Measurements from ENCODE around the gene ZNF157.
"Not testable (repeated sequence)": the region's sequence is repeated elsewhere in the genome, so short reads cannot be mapped to it uniquely, and the experiment has no call there.

Gene ZNF157

DNA sequence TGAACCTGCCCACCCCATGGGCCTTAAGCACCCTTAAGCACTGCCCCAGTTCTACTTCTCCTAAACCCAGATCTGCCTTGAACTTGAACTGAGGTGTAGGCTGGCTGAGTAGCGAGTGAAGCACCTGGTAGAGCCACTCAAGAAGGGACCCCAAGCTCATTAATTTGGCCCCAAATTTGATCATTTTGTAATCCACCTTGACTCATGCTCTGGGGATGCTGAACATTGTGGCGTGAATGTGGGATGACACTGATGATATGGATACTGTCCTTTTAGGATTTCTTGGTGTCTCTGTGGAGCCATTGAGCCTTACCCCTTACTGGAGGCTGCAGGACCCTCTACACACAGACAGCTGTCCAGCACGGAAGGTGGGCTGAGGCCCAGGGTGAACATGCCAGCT, at the start of gene ZNF157:
ZNF157 (plus strand) TSS at position 301 of the 400 bp plus-strand sequence; CDS start at position 392, 91 bp downstream.
- no peak for FAIRE-seq

DNA sequence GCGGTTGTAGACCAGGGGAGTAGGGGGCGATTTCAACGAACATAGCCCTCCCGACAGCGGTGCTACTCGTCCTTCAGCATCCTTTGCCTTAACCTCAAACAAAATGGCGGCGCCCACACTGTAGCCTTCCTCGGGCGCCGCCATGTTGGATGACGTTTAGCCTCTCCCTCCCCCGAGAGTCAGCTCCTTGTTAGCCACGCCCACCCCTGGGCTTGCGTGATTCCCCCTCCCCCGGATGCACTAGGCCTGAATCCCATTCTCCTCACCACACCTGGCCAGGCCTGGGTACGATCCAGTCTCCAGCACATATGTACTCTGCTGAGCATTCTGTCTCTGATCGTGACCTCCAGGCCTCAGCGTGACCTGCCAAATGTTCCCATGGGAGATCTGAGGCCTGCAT, 49.0 kb upstream of the ZNF157 start:
- no peak for FAIRE-seq

DNA sequence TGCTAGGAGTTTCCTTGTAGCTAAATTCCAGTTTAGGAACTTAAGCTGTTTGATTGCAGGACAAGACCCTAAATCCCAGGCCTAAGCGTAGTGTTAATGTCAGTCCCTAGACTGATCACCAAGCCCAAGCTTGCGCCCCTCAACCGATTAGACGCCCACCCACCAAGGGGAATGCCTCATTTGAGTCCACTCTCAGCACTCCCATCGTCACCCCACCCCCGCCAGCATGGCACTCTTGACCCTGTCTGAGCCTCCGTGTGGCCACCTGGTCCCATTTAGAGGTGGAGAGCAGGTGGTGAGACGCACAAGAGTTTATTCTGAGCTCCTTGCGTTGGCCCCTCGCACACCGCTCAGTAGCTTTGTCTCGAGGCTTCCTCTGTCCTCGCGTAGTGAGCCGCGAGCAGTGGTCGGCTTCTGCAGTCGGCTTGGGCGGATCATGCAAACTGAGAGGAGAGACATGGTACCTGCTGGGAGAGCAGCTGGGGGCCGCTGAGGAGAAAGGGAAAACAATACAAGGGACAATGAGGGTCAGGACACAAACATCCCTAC, 48.5 kb upstream of the ZNF157 start:
- no peak for FAIRE-seq

DNA sequence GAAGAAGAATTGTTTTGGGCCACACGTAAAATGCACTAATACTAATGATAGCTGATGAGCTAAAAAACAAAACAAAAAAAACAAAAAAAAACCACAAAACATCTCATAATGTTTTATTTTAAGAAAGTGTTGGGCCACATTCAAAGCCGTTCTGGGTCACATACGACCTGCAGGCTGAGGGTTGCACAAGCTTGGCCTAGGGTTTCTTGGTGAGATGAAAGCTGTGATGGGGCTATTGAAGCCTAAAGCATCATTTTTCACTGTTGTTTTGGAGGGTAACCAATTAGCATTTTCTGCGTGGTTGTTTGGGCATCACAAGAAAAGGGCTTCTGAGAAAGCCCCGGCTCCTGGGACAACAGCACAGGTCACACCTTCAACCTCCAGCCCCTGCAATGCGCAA, 42.5 kb upstream of the ZNF157 start:
- FAIRE-seq = no peak

DNA sequence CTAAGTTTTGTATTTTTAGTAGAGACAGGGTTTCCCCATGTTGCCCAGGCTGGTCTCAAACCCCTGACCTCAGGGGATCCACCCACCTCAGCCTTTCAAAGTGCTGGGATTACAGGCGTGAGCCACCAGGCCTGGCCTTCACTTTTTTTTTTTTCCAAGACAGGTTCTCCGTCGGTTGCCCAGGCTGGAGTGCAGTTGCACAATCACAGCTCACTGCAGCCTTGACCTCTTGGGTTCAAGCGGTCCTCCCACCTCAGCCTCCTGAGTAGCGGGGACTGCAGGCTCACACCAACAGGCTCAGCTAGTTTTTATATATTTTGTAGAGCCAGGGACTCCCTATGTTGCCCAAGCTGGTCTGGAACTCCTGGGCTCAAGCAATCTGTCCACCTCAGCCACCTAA, 37.6 kb upstream of the ZNF157 start:
- not testable (repeated sequence) for FAIRE-seq

DNA sequence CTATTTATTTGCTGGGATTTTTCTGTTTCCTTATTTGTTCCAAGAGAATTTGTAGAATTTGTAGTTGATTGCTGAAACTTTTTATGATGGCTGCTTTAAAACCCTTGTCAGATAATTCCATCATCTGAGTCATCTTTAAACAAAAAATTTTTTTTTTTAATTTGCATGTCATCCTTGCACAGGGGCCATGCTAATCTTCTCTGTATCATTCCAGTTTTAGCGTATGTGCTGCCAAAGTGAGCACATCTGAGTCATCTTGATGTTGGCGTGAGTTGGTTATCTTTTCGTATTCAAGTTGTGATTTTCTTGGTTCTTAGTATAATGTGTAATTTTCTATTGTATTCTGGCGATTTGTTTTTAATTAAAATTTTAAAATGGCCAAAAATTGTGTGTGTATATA, 18.7 kb upstream of the ZNF157 start:
- no peak for FAIRE-seq

DNA sequence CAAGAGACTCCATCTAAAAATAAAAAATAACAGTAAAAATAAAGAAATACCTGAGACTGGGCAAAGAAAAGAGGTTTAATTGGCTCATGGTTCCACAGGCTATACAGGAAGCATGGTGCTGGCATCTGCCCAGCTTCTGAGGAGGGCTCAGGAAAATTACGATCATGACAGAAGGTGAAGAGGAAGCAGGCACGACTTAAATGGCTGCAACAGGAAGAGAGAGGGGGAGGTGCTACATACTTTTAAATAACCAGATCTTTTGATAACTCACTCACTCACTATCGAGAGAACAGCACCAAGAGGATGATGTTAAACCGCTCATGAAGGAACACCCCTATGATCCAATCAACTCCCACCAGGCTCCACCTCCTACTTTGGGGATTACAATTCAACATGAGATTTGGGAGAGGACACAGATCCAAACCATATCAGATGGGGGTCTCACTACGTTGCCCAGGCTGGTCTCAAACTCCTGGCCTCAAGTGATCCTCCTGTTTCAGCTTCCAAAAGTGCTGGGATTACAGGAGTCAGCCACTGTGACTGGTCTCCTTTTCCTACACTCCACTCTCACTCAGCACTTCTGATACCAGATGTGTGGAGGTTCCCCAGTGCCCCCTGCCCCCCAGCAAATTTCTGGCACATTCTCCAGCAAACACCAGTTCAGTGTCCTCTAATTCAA, 11.9 kb upstream of the ZNF157 start:
- no peak for FAIRE-seq

DNA sequence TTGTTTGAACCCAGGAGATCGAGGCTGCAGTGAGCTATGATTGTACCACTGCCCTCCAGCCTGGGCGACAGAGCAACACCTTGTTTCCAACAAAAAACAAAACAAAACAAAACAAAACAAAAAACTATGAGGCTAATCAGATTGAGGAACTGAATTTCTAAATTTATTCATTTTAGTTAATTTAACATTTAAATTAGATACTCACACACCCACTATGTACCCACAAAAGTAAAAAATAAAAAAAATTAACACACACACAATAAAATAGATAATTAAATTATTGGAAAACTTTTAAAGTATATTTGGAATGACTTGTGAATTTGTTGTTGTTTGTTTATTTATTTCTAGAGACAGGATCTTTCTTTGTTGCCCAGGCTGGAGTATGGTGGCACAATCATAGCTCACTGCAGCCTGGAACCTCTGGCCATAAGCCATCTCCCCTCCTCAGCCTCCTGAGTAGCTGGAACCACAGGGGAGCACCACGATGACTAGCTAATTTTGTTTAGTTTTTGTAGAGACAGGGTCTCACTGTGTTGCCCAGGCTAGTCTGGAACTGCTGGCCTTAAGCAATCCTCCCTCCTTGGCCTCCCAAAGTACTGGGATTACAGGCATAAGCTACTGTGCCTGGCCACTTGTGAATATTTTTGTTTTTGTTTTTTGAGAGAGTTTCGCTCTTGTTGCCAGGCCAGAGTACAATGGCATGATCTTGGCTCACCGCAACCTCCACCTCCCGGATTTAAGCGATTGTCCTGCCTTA, 9.8 kb upstream of the ZNF157 start:
- peak; percentile 58 for FAIRE-seq

DNA sequence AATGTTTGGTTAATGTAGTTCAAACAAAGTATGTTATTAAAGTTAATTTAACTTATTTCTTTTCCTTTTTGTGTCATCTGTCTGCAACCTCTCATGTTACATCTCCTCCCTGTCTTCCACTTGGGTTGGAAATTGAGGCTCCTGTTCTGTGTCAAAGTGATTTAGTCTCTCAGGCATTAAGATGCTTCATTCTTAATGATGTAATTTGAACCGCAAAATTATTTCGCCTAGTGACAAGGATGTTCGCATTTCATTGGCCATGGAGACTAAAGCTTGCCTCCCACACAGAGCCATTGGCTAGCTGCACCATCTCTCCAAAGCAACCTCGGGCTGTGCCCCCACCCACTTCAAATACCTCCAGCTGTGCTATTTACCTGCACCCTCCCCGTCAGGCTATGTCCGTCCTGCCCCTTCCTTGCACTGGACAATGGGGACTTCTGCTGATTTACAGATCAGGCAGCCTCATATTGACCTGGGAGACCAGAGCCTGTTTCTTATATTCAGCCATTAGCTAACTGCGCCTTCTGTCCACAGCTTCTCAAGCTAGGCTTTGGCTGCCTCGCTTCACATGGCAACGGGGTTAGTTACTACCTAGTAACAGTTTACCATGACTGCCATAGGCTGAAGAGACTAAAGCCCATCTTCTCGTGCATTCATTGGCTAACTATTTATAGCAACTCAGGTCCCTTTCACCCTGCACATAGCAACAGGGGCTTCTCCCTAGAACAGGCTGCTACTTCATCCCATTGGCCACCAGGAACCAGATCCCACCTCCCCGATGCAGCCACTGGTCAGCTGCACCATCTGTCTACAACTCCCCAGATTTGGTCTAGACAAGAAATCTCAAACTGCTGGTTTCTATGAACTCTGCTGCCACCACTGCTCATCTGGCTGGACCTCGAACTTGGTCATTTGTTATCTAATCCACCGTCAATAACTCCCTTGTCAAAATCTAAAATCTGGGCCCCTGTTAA, 8.6 kb upstream of the ZNF157 start:
- peak; percentile 83 for FAIRE-seq

DNA sequence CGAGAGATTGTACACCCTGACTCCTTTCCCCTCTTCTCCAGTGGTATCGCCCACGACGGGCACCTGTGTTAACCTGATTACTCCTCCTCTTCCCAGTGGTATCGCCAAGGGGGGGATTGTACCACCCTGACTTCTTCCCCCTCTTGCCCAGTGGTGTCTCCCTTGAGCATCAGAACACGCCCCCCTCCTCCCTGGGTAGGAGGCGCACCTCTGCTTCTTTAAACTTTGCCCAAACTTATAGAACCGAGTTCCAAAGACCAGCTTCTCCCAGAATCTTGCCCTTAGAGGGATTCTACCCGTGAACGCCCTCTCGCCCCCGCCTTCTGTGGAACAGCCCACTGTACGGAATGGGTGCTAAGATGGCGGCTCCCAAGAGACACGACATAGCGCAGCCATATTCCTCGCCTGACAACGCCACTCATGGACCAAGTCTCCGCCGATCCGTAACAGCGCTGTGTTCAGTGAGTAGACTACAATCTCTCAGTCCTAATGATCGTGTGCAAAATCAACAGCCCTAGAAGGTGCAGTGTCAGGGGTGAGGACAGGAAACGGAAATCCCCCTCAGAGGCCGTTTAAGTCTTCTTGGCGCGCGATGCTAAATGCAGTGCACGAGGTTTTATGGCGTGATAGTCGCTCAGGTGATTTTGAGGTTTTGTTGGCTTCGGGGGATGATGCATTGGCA, 4.2 kb upstream of the ZNF157 start:
- FAIRE-seq = no peak

DNA sequence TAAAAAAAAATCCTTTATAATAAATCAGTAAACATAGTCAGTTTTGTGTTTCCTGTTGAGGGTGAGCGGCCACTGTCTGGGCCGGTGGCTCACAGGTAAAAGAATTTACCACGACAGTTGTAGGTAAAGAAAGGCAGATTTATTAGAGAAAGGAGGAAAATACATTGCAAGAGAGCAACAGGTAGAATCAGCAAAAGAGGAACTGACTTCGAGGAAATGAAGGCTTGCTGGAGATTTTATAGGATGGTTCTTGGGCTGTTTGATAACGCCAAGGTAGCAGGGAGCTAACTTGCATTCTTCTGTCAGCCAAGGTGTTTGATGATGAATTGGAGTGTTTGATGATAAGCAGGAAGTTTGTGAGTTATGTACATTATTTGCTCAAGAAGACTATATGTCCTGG, 2.8 kb downstream of the ZNF157 start:
- FAIRE-seq = no peak

DNA sequence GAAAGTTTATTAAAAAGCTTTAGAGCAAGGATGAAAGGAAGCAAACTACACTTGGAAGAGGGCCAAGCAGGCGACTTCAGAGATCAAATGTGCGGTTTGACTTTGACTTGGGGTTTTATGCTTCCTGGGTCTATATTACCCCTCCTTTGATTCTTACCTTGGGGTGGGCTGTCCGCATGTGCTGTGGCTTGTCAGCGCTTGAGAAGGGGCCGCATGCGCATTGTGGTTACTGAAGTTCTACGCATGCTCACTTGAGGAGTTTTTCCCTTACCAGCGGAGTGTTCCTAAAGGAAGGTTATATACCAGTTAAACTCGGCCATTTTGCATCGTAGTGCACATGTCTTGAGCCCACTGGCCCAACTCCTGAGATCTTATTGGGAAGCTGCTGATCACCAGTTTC, 9.9 kb downstream of the ZNF157 start:
- FAIRE-seq = no peak

DNA sequence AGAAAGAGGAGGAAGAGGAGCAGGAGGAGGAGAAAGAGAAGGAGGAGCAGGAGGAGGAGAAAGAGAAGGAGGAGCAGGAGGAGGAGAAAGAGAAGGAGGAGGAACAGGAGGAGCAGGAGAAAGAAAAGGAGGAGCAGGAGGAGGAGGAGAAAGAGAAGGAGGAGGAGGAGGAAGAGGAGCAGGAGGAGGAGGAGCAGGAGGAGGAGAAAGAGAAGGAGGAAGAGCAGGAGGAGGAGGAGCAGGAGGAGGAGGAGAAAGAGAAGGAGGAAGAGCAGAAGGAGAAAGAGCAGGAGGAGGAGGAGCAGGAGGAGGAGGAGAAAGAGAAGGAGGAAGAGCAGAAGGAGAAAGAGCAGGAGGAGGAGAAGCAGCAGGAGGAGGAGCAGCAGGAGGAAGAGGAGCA, 10.5 kb downstream of the ZNF157 start:
- not testable (repeated sequence) for FAIRE-seq

DNA sequence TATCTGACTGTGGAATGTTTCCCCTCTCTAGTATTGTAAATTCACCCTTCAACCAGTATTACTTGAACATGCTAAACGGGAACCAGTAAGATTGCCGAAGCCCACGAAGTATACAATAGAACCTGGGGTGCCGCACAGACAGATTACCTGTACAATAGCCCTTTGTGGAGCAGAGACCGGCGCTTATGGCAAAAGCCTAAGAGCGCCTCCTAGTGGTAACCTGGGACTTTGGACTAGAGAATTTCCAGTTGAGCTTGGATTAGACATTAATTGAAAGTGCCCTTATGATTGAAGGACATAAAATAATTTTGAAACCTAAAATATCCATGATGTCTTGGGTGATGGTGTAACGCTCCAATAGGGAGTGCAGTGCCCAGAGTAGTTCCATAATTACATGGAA, 14.1 kb downstream of the ZNF157 start:
- peak; percentile 24 for FAIRE-seq

DNA sequence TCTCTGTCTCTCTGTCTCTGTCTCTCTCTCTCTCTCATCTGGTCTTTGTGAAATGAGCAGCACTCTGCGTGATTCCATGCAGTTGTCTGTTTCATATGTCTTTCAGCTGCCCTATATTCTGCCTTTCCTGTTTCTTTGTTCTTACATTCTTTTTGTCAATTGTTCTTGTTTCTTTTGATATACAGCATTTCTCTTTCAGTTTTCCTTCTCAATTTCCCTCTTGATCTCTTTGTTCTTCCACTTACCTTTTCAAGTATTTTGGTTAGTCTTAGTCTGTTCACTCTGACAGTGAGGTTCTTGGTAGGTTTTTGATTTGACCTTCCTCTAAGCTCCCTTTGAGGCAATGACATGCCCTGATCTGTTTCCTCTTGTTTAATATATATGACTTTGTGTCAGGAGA, 20.4 kb downstream of the ZNF157 start:
- no peak for FAIRE-seq

DNA sequence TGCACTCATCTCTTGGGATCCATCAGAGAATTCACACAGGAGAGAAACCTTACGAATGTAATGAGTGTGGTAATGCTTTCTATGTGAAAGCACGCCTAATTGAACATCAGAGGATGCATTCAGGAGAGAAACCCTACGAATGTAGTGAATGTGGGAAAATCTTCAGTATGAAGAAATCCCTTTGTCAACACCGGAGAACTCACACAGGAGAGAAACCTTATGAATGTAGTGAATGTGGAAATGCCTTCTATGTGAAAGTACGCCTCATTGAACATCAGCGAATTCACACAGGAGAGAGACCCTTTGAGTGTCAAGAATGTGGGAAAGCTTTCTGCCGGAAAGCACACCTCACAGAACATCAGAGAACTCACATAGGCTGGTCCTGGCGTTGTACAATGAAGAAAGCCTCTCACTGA, 42.8 kb downstream of the ZNF157 start:
- FAIRE-seq = no peak

DNA sequence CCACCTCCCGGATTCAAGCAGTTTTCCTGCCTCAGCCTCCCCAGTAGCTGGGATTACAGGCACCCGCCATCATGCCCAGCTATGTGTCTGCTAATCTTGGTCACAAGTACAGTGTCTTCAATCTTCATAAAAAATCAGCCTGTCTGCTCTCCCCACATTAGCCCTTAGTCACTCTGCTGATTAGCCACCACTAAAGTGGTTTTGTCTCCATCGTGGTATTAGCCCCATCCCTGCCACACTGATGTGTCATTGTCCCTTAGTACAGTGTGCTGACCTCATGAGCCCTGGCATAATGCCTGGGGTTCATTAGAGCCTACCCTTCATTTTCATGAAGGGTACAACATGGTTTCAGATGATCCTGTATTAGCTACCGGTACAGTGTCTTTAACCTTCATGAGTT, 49.9 kb downstream of the ZNF157 start:
- no peak for FAIRE-seq

DNA sequence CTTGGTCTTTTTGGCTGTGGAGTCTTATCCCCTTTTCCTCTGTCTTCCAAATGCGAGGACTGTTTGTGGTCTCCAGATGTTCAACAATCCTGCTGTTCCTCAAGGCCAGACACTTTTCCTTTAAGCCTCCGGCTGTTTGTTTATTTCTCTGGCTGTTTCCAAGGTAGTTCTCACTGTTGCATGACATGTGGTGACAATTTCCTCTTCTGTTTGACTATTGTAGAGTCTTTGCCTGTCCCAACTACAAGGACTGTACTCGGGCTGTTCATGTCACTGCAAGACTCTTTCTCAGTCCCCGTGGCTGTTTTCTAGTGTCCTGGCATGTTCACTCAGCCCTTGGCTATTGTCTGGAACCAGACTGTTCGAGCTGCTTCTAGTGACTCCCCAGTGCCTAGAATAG, 50.6 kb downstream of the ZNF157 start:
- no peak for FAIRE-seq

DNA sequence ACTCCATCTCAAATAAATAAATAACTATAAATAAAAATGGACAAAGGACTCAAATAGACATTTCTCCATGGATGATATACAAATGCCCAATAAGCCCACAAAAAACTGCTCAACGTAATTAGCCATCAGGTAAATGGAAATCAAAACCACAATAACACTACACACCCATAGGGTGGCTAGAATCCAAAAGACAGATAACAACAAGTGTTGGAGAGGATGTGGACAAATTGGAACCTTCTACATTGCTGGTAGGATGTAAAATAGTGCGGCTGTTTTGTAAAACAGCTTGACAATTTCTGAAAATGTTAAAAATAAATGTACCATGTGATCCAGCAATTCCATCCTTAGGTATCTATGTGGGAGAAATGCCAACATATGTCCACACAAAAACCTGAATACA, 52.1 kb downstream of the ZNF157 start:
- no peak for FAIRE-seq

DNA sequence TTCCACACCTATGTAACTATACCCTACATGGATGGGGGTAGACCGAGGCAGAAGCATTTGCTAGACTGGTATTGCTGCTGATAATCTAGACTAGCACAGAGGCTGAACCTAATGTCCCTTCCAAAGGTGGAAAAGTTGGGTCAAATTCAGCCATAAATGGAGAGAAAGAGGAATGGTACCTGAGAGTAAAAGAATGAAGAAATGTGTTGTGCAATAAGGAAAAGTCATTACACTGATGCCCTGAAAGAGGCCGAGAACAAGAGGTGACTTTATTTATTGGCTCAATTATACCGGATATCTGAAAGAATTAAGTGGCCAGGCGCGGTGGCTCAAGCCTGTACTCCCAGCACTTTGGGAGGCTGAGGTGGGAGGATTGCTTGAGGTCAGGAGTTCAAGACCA, 60.5 kb downstream of the ZNF157 start:
- no peak for FAIRE-seq

DNA sequence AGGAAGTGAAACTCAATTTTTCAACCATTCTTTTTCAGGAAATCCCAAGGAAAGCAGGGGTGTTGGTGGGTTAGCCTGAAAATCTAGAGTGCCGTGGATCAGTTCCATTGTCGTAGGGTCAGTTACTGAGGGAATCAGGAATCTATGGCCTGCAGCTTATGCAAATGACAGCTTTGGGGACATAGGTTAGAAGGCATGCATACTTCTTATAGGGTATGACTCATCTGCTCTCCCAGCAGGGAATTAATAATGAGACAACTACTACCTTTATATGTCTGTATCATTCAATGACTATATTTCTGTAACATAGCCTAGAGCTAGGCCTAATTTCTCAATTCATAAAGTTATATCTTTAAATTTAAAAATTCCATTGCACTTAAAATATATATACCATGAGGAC, 76.1 kb downstream of the ZNF157 start:
- no peak for FAIRE-seq

DNA sequence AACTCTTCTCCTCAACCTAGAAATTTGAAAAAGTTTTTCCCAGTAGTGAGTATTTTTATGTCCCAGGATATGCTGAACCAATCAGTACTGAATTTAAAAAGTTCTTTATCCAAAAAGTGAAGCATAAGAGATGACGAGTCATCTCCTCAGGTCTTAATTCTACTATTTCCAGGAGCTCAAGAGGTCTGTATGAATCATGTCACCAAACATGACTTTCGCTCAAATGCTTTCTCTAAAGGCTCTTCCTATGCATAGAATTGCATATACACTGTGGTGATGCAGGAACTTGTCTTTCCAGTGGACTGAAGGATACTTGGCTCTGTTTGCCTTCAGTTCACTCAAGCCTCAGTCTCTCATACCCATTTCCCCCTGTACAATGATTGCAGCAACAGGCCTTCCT, 76.6 kb downstream of the ZNF157 start:
- FAIRE-seq = no peak
